Chondrocyte (in vitro differentiated cells): Measurements from ENCODE around the gene CALHM5. TPM values are rescaled to one million over a fixed set of nuclear protein-coding genes. Genes with fewer than 3 reads are reported as not detected.
A peak's percentile ranks its signal among the peaks of the same experiment; 100 is the strongest.

Source experiments
- DNase-seq: peaks from one replicate; pipeline ENCODE4 v3.0.0; 2021; ENCODE audit warnings: mixed read lengths, low spot score
- H3K27ac Mint-ChIP-seq: one replicate; pipeline ENCODE4 v1.8.0; 2021; ENCODE audit warnings: mild to moderate bottlenecking, moderate library complexity, mixed read lengths; ENCODE audit not compliant: unreplicated experiment
- H3K27me3 Mint-ChIP-seq: 2 replicates; pipeline ENCODE4 v1.8.0; 2021; ENCODE audit warnings: low read depth, mixed read lengths
- H3K36me3 Mint-ChIP-seq: 2 replicates; pipeline ENCODE4 v1.8.0; 2021; ENCODE audit warnings: low read depth, mixed read lengths
- H3K4me1 Mint-ChIP-seq: 2 replicates; pipeline ENCODE4 v1.8.0; 2021; ENCODE audit warnings: low read depth, mild to moderate bottlenecking, mixed read lengths
- H3K4me3 Mint-ChIP-seq: one replicate; pipeline ENCODE4 v1.8.0; 2021; ENCODE audit warnings: mild to moderate bottlenecking, moderate library complexity, mixed read lengths; ENCODE audit not compliant: unreplicated experiment
- H3K9me3 Mint-ChIP-seq: 2 replicates; pipeline ENCODE4 v1.8.0; 2021; ENCODE audit warnings: low read depth, mixed read lengths
- total RNA-seq: library from RNA; stranded (reverse); gene quantifications from 3 replicates; pipeline ENCODE4 v1.2.1, GENCODE V29; 2021
- TF ChIP-seq, protein P1 (sequence below): fragments of 200-600 bp; sonication (generic); IDR thresholded peaks from 2 replicates; pipeline ENCODE4 v1.5.0; 2021; ENCODE audit warnings: antibody characterized with exemption, mild to moderate bottlenecking, moderate library complexity

Gene CALHM5
- total RNA-seq, 1 donor from 2014 or later = 10.8 TPM

DNA sequence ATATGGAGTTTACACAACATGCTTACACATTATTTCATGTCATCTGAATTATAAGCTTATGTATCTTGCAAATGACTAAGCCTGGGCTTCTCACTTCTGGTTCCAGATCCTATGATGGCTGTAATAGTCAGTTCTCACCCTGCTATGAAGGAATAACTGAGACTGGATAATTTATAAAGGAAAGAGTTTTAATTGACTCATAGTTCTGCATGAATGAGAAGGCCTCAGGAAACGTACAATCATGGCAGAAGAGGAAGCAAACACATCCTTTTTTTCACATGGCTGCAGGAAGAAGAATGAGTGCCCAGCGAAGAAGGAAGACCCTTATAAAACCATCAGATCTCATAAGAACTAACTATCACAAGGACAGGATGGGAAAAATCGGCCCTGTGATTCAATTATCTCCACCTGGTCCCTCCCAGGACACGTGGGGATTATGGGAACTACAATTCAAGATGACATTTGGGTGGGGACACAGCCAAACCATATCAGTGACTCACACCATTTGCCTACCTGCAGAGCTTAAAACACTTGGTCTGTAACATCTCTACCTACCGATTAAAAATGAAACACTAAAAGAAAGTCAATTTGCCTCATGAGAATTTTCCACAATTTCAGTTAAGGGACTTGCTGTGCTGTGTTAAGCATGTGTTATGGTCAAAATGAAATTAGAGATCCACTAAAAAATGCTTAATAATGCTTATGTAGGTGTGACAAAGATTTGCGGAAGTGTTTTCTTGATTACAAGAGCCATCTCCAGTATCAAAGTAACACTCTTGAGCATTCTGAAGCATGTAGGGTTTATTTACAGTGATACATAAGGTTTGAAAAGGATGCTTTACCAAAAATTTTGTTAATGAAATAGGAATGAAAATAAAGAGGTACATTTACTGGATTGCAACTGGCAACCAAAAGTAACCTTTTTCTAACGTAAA, 57.6 kb downstream of the CALHM5 start:
- Mint-ChIP-seq H3K9me3 (no peaks in the 10 kb centered on the region), H3K4me1 (peaks cover 29% of the 10 kb centered on the region), H3K4me3 (no peak overlapping the region), H3K27ac (no peak overlapping the region), H3K27me3 (peaks cover 4% of the 10 kb centered on the region), H3K36me3 (peaks cover under 1% of the 10 kb centered on the region)
- TF ChIP-seq, protein P1, sequence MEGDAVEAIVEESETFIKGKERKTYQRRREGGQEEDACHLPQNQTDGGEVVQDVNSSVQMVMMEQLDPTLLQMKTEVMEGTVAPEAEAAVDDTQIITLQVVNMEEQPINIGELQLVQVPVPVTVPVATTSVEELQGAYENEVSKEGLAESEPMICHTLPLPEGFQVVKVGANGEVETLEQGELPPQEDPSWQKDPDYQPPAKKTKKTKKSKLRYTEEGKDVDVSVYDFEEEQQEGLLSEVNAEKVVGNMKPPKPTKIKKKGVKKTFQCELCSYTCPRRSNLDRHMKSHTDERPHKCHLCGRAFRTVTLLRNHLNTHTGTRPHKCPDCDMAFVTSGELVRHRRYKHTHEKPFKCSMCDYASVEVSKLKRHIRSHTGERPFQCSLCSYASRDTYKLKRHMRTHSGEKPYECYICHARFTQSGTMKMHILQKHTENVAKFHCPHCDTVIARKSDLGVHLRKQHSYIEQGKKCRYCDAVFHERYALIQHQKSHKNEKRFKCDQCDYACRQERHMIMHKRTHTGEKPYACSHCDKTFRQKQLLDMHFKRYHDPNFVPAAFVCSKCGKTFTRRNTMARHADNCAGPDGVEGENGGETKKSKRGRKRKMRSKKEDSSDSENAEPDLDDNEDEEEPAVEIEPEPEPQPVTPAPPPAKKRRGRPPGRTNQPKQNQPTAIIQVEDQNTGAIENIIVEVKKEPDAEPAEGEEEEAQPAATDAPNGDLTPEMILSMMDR = no peak
- no peak for DNase-seq

DNA sequence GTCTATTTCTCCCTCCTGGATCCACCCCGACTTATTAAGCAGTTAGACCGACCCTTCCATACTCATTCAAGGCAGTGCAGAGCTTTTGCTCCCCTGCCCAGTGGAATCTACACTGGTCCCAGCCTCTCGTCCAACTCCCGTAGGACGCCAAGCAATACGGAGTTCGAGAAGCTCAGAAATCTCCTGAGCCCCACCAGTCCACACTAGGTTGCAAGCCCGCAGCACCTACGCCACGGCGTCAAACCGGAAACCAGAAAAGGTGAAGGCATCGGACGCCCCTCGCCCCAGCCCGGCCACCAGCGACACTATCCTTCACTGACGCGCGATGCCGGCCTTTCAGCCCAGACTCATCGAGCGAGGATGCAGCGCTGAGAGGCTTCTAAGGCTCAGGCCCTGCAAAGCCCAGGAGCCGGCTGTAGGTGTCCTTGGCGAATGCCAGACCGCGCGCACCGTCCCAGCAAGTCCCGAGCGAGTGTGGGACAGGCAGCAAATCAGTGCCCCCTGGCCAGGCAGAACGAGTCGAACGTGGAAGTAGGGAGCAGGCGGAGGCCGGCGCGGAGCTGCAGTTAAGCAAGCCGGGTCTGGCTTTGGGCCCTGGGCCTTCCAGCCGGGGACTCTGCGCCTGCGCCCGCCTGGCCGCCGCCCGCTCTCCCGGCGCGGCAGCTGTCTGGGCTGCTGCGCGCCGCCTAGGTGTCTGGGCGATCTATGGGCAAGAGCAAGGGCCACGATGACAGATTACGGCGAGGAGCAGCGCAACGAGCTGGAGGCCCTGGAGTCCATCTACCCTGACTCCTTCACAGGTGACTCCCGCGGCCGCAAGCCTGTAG, 59.6 kb downstream of the CALHM5 start, which contains the start of gene RWDD1:
RWDD1 (plus strand) TSS at position 649 of the 827 bp plus-strand sequence; CDS start at position 728, 79 bp downstream.
- Mint-ChIP-seq H3K9me3 (no peaks in the 10 kb centered on the region), H3K27ac (peak within 1 kb of the TSS; percentile 97), H3K36me3 (peaks cover 4% of the 10 kb centered on the region), H3K4me1 (peaks cover 38% of the 10 kb centered on the region), H3K27me3 (peaks cover 4% of the 10 kb centered on the region), H3K4me3 (peak within 1 kb of the TSS; percentile 97)
- TF ChIP-seq, protein P1 = peak; percentile 38
- DNase-seq = peak; percentile 100

DNA sequence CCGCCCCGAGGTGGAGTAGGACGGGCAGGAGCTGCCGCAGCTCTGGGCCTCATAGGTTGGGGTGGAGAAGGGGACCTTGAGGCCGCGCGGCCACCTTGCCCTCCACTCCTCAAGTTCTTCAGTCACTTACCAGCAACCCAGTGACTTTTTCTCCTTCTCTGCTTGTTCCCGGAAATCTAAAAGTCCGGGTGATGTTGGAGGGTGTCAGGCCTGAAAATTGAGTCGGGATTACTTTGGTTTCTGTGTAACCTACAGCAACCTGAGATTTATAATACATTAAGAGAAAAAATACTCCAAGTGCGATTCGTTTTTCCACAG, 60.2 kb downstream of the CALHM5 start:
- TF ChIP-seq, protein P1 = peak; percentile 16
- DNase-seq = no peak
- H3K36me3 Mint-ChIP-seq = peaks cover 9% of the 10 kb centered on the region
- H3K4me3 Mint-ChIP-seq = peak overlapping the region; percentile 97
- no peaks in the 10 kb centered on the region for H3K9me3 Mint-ChIP-seq
- peaks cover 43% of the 10 kb centered on the region for H3K4me1 Mint-ChIP-seq
- H3K27me3 Mint-ChIP-seq = peaks cover 4% of the 10 kb centered on the region
- H3K27ac Mint-ChIP-seq = peak overlapping the region; percentile 96

DNA sequence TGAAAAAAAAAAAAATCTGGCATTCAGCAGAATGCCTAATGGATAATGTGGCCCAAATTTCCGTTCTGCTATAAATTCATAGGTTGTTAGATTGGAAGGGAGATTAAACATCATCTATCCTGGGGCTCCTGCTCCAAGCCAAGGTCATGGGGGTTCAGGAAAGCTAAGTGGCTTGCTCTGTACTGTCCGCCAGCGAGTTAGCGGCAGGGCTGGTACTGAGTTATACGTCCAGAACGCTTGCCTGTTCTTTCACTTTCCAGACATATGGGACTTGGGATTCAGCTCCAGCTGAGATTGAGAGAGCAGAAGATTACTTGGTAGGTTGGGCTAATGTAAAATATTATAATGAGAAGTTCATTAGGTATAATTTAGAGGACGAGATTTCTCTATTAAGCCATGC, 60.7 kb downstream of the CALHM5 start:
- Mint-ChIP-seq H3K27ac (peak overlapping the region; percentile 96), H3K4me1 (peaks cover 45% of the 10 kb centered on the region), H3K27me3 (no peaks in the 10 kb centered on the region), H3K4me3 (peak overlapping the region; percentile 97), H3K36me3 (peaks cover 9% of the 10 kb centered on the region), H3K9me3 (no peaks in the 10 kb centered on the region)
- DNase-seq = no peak
- TF ChIP-seq, protein P1 = no peak

Other genes starting within 250 kb of the CALHM5 start
- 66.0 to 76.8 TPM (median 67.4 TPM) in 3 replicates for gene TSPYL1, start 231.7 kb upstream of the CALHM5 start, total RNA-seq
- 71.9 to 95.0 TPM (median 78.0 TPM) in 3 replicates for gene DSE, start 140.7 kb upstream of the CALHM5 start, total RNA-seq
- gene CALHM6, start 50.3 kb upstream of the CALHM5 start, total RNA-seq = 1.9 to 3.6 TPM (median 2.7 TPM) in 3 replicates
- 0.19 TPM in 1 of 3 replicates, not detected in the others for gene TRAPPC3L, start 34.0 kb downstream of the CALHM5 start, total RNA-seq
- gene CALHM4, start 42.1 kb downstream of the CALHM5 start, total RNA-seq = not detected in 3 replicates
- 38.4 to 52.2 TPM (median 44.4 TPM) in 3 replicates for gene RWDD1, start 59.9 kb downstream of the CALHM5 start, total RNA-seq
- 0.36 TPM in 1 of 3 replicates, not detected in the others for gene RSPH4A, start 104.8 kb downstream of the CALHM5 start, total RNA-seq
- gene ZUP1, start 157.1 kb downstream of the CALHM5 start, total RNA-seq = 9.3 to 9.9 TPM (median 9.5 TPM) in 3 replicates
- 8.3 to 11.4 TPM (median 10.0 TPM) in 3 replicates for gene KPNA5, start 169.6 kb downstream of the CALHM5 start, total RNA-seq